BE2C (cell line): Measurements from ENCODE around the gene TMEM176B.
A peak's percentile ranks its signal among the peaks of the same experiment; 100 is the strongest.

Experiments
- DNase-seq: peaks from one replicate; pipeline ENCODE4 v3.0.0-alpha.2; 2020
- H3K27me3 ChIP-seq: fragments of 250-450 bp; sonication (Bioruptor Pico); 2 replicates; pipeline ENCODE4 v1.5.1; 2020; ENCODE audit warnings: mild to moderate bottlenecking
- H3K36me3 ChIP-seq: fragments of 250-450 bp; sonication (Bioruptor Pico); 2 replicates; pipeline ENCODE4 v1.5.1; 2020; ENCODE audit warnings: mild to moderate bottlenecking
- H3K4me1 ChIP-seq: fragments of 250-450 bp; sonication (Bioruptor Pico); 2 replicates; pipeline ENCODE4 v1.5.1; 2020
- H3K4me3 ChIP-seq: 2 replicates; pipeline ENCODE4 v1.5.1; 2011; ENCODE audit warnings: low read depth, low read length
- H3K9me3 ChIP-seq: fragments of 250-450 bp; sonication (Bioruptor Pico); 2 replicates; pipeline ENCODE4 v1.5.1; 2020
- CTCF ChIP-seq: IDR thresholded peaks from 2 replicates; pipeline ENCODE4 v1.5.1; 2012; ENCODE audit warnings: mild to moderate bottlenecking, low read depth, low read length

The TMEM176B gene

DNA sequence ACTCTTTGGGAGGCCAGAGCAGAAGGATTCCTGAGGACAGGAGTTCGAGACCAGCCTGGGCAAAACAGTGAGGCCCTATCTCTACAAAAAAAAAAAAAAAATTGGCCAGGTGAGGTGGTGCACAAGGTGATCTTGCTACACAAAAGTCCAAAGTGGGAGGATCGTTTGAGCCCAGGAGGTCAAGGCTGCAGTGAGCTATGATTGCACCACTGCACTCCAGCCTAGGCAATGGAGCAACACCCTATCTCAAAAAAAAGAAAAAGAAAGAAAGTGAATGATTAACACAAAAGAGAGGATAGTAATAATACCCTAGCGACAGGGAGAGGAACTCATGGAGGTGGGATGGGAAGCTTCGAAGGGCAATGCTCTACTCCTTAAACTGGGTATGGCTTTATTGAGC, 30.4 kb downstream of the TMEM176B start:
- no peak for TF ChIP-seq CTCF

GRCh38 chr7:150766334-150766709, 33.8 kb downstream of the TMEM176B start:
- no peaks in the 10 kb centered on the region for H3K9me3 ChIP-seq
- no peak for TF ChIP-seq CTCF
- H3K4me1 ChIP-seq = no peaks in the 10 kb centered on the region
- H3K4me3 ChIP-seq = no peak overlapping the region
- H3K36me3 ChIP-seq = no peaks in the 10 kb centered on the region
- H3K27me3 ChIP-seq = no peaks in the 10 kb centered on the region
- DNase-seq = no peak

More for the DNA sequence above, 30.4 kb downstream of the TMEM176B start:
- Histone ChIP-seq H3K36me3 (no peaks in the 10 kb centered on the region), H3K27me3 (no peaks in the 10 kb centered on the region), H3K4me1 (no peaks in the 10 kb centered on the region), H3K4me3 (no peak overlapping the region), H3K9me3 (no peaks in the 10 kb centered on the region)
- DNase-seq = no peak

DNA sequence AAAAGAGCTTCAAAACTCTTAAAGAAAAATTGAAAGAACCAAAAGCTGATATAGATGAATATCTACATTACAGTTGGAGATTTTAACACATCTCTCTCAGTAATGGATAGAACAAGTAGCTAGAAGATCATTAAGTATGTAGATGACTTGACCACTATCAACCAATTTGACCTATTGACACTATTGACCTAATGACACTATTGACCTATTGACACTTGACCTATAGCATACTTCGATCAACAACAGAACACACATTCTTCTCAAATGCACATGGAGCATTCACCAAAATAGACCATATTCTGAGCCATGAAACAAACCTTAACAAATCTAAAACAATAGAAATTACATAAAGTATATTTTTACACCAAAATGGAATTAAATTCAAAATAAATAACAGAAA, 40.7 kb downstream of the TMEM176B start:
- no peak overlapping the region for H3K4me3 ChIP-seq
- no peaks in the 10 kb centered on the region for H3K36me3 ChIP-seq
- no peaks in the 10 kb centered on the region for H3K4me1 ChIP-seq
- TF ChIP-seq CTCF = no peak
- H3K9me3 ChIP-seq = no peaks in the 10 kb centered on the region
- no peaks in the 10 kb centered on the region for H3K27me3 ChIP-seq
- DNase-seq = no peak

GRCh38 chr7:150756858-150757257, 43.3 kb downstream of the TMEM176B start:
- Histone ChIP-seq H3K4me1 (no peaks in the 10 kb centered on the region), H3K36me3 (no peaks in the 10 kb centered on the region), H3K9me3 (no peaks in the 10 kb centered on the region), H3K27me3 (no peaks in the 10 kb centered on the region; the same call in 1 of the 2 replicates), H3K4me3 (no peak overlapping the region)
- TF ChIP-seq CTCF = peak; percentile 44
- DNase-seq = no peak

DNA sequence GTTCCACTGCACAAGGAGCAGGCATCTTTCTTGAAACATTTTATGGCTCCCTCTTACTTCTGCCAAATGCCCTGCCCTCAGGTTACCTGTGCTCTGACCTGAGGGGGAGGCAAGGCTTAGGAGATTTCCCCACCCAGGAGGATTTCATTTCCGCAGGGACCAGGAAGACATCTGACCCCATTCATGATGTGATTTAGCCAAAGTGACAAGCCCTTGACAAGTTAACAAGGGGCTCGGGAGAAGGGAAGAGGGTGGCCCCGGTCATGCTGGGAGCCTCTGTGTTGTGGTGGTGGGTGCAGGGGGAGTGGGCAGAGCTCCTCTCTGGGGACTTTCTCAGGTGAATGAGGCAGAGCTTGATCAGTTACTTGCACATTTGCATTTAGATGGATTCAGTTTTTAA, 44.0 kb downstream of the TMEM176B start:
- no peak for DNase-seq
- TF ChIP-seq CTCF = no peak
- H3K9me3 ChIP-seq = no peaks in the 10 kb centered on the region
- no peaks in the 10 kb centered on the region; the same call in 1 of the 2 replicates for H3K27me3 ChIP-seq
- no peaks in the 10 kb centered on the region for H3K4me1 ChIP-seq
- H3K36me3 ChIP-seq = no peaks in the 10 kb centered on the region
- no peak overlapping the region for H3K4me3 ChIP-seq

DNA sequence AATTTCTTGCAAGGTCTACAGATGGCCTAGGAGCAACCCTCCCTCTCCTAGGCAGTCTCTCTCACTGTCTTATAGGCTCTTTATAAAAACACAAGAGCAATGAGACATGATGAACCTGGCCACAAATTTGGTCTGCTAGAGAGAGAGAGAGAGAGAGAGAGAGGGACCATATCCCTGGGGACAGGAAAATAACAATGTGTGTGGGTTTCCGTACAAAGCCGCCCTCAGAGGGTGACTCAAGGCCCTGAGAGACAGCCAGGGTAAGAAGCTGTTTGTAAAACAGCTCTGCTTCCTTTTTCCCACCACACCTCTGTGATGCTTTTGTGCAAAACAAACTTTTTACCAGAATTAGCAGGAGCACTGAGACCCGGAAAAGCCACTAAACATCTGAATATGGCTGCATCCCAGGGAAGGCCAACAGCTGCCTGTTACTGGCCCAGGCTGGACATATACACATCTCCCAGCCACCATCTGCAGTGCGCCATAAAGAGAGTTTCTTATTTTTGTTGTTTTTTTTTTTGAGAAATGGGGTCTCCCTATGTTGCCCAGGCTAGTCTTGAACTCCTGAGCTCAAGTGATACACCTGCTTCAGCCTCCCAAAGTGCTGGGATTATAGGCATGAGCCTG, 44.6 kb downstream of the TMEM176B start:
- no peak for TF ChIP-seq CTCF
- H3K27me3 ChIP-seq = no peaks in the 10 kb centered on the region; the same call in 1 of the 2 replicates
- H3K9me3 ChIP-seq = no peaks in the 10 kb centered on the region
- no peak overlapping the region for H3K4me3 ChIP-seq
- H3K4me1 ChIP-seq = no peaks in the 10 kb centered on the region
- no peaks in the 10 kb centered on the region for H3K36me3 ChIP-seq
- DNase-seq = no peak
